Glomerular endothelial cell (primary cell): Measurements from ENCODE around the gene BPIFB6. TPM values are rescaled to one million over a fixed set of nuclear protein-coding genes. Genes with fewer than 3 reads are reported as not detected.

Experiments
- DNase-seq: peaks from one replicate; pipeline ENCODE4 v3.0.0-alpha.2; 2011; ENCODE audit warnings: low read depth, low spot score; ENCODE audit errors: extremely low read depth
- total RNA-seq: library from RNA; depleted of rRNA; stranded (reverse); fragments of >200 nt; gene quantifications from 2 replicates; pipeline ENCODE4 v1.2.3, GENCODE V29; 2015

The BPIFB6 gene
- total RNA-seq, 1 donor from 2014 or later, result not detected

GRCh38 chr20:33000802-33001466 lies 30.5 kb upstream of the BPIFB6 start:
- DNase-seq, result no peak

DNA sequence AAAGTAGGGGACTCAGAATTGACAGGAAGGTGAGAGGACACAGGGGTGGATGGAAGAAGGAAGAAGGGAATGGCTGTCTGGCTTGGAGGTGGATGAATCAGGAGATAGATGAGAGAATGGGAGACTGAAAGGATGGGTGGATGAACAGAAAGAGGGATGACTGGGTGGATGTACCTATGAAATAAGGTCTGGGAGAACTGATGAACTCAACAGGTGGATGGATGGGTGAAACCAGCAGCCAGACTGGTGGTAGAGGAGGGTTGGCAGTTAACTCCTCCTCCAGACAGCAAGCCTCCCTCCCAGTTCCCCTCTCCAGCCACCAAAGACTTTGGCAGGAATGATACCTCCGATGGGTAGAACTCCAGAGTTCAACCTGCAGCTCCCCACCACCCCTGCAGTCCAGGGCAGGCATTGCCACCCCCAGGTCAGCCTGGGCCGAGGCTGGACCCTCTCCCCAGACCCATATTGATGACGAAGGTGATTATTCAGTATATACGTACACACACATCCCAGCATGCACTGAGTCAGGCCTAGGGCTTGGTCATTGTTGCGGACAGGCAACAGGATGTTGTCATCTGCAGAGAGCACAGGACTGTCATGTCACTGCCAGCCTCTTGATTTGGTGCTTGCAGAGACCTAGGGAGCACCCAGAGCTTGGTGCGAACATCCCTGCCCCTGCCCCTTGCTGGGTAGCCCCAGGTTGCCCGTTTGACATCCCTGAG lies 29.2 kb upstream of the BPIFB6 start:
- no peak for DNase-seq

- no peak for DNase-seq
Measured at GRCh38 chr20:33004141-33004751, 27.2 kb upstream of the BPIFB6 start, which contains the start of gene SUN5. Gene SUN5 (minus strand): TSS chr20:33004433. CDS start chr20:33004340, 93 bp downstream.

DNA sequence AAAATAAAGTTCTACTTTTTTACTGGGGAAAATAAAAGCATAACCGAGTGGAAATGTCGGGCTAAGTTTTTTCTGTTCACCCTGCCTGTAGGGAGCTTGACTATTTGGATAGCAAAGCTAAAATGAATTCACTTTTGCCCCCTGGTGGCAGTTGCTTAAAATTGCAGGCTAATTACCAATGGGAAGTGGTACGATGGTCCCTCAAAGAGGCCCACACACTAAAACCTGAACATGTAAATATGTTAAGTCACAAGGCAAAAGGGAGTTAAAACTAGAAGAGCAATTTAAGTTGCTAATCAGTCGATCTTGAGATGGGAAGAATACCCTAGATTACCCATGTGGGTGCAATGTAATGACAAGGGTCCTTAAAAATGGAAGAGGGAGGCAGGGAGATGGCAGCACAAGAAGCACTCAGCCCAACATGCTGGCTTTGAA lies 26.3 kb upstream of the BPIFB6 start:
- DNase-seq, result no peak

DNA sequence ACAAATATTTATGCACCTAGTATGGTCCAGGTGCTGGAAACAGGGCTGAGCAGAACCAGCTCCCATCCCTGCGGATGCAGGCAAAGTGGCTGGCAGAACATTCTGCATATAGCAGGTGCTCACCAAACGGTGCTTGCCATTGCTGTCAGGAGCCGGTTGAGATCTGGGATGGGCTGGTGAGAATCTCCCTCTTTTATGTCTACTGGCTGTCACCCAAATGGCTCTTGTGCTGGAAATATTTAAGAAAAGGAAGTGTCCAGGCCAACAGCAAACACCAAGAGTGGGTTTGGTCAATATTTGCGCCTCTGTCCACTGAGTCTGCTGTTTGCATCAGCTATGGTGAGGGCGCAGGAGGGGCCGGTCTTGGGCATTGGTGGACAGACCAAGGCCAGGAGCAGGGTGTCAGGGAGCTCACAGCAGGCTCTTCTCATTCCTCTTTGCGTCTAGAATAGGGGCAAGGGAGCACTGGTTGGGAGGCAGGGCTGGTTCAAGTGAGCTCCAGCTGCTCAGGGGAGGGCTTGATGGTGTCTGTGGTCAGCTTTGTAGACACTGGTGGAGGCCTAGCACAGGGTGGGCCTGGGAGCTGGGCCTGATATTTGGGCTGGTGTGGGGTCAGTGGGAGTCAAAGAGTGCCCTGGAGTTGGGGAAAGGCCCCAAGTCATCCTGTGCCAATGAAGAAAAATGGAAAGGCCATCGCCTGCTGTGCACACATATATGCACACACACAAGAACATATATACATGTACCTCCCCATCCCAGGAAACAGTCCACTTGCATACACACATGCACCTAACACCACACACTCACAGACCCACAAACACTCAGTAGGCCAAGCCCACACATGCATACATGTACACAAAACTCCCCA lies 25.3 kb upstream of the BPIFB6 start:
- DNase-seq, result no peak

DNA sequence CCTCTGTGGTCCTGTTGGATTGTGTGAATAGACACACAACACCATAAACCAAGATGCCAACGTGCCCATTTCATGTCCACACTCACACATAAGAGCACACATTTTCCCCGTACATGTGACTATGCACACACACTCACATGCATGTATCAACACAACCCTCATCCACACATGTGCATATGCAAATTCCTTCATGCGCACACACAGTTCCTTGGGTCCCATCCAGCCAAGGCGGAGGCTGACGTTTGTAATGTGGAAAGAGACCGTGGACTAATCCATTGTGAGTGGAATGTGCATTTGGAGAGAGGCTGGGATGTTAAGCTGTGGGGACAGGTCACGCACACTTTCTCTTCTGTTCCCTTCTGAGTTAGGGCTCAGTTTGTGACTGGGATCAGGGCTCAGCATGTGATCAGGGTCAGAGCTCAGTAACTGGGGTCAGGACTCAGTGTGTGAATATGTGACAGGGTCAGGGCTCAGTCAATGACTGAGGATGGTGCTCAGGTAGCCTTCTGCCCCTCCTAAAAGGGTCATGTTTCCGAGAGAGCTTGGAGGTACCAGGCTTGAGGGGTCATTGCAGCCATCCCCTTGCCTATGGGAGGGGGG lies 24.6 kb upstream of the BPIFB6 start:
- no peak for DNase-seq

DNA sequence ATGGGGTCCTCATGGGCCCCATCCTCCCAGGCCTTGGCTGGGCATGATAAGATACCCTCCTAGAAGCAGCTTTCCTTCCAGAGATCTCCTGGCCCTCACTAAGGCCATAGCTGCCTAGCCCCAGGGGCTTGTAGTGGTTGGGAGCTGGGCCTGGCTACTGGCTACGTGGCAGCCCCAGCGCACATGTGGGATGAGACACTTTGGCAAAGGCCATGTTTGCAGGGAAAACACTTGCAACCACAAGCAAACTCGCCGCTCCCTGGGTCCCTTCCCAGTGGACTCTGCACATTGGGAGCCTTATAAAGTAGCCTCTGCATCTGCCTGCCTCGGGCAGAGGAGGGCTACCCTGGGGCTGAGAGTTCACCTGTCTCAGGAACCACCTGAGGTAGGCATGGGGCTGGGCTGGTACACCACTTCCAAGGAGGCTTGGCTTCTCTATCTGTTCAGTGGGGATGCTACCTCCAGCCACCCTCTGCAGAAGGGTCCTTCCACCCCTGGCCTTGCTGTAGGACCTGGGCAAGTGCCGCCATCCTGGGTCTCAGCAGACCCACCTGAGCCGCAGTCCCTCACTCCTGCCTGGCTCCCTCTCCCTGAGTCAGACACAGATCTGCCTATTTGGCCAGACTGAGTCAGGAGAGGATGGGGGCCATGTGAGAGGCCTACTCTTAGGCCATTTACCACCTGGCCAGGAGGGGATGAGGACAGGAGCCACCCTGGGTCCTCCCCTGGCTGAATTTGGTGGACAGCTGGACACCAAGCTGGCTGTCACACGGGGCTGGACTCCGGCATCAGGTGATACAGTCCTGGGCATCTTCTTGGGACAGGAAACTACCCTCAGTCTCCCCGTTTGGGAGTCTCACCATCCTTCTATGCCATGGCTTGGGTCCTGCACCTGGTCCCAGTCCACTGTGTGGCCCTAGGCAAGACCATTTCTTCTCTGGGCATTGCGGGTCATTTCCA lies 23.8 kb upstream of the BPIFB6 start, which contains the start of gene BPIFB2:
Gene BPIFB2 (plus strand): TSS at position 329 of the 960 bp plus-strand sequence. CDS start 871 bp downstream, outside the sequence.
- no peak for DNase-seq

DNA sequence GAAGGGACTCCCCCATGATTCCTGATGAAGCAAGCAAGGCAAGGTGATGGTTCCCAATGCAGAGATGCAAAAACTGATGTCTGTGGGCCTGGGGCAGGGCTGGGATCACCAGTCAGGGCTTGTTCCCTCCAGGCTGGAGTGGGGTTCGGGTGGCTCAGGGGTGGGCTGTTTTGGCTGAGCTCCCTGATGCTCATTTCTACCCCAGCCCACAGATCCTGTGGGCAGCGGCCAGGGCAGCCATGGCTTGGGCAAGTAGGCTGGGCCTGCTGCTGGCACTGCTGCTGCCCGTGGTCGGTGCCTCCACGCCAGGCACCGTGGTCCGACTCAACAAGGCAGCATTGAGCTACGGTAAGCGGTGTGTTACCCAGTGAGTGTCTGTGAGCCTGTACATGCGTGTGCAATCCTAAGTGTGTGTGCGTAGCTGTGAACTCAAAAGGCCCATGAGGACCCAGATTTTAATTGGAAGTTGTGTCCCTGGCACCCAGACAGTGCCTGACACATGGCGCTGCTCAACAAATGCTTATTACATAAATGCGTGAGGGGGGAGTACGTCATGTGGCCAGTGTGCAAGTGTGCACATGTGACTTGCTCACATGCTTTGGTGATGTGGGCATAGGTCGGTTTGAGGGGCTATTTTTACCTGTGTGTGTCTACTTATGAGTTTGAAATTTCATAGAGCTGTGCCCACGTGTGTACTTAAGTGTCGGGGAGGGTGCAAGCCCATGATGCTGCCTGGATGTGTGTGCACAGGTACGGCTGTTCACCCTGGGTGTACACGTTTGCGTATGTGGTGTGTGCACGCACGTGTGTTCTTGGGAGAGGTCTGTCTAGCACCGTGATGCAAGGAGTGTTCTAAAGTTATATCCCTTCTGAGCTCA lies 22.9 kb upstream of the BPIFB6 start:
- DNase-seq, result no peak

GRCh38 chr20:33009214-33010132 lies 22.0 kb upstream of the BPIFB6 start:
- no peak for DNase-seq

- DNase-seq, result no peak
Measured at GRCh38 chr20:33010133-33010504, 21.3 kb upstream of the BPIFB6 start.

- DNase-seq, result no peak
Measured at GRCh38 chr20:33010674-33011449, 20.6 kb upstream of the BPIFB6 start.

DNA sequence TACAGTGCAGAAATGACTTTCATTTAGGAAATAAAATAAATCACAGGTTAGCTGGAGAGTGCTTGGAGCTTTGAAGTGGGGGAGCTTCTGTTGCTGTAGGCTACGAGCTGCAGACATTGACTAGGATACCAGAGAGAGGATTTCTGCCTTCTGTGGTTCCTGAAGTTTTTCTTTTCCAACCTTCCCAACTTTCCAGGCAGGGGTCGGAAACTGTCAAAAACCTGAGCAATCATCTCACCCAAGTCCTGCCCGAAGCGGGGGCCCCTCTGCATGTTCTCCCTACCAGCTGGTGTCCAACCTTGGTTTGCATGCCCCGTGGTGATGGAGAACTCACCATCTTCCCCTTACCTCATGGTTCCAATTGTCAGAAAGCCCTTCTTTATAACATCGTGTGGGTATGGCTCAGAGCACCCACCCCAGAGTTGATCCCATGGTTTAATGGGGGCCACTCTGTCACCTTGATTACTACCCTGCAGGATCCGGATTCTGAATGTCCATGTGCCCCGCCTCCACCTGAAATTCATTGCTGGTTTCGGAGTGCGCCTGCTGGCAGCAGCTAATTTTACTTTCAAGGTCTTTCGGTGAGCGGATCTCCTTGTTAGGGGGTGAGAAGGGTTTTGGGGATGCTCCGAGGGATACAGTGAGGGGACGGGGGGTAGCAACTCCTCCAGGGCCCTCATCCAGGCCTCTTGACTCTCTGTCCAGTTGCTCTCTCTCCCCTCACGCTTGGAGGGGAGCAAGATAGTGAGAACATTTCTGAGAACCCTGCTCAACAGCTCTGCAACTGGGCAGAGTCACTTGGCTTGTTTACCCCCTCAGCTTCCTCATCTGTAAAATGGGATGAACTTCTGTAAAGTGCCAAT lies 18.9 kb upstream of the BPIFB6 start:
- no peak for DNase-seq

DNA sequence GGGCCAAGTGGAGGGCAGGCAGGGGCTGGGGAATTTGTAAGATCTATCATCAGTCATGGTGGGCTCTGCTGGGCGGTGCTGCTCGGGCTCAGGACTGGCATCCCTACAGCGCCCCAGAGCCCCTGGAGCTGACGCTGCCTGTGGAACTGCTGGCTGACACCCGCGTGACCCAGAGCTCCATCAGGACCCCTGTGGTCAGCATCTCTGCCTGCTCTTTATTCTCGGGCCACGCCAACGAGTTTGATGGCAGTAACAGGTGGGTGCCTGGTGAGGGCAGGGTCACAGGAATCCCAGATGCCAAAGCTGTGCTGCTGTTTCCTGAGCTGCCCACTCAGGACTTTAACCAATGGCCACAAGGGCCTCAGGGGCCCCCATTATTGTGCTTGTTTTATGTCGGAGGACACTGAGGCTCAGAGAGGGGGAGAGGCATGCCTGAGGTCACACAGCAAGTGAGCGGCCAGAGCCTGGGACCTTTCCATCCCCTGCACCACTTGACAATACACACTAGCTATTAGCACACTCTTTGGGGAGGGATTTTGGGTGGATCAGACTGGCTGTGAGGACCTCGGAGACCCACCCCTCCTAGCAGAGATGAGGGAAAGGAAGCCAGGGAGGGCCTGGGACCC lies 17.6 kb upstream of the BPIFB6 start:
- DNase-seq, result no peak

- DNase-seq, result no peak
Measured at GRCh38 chr20:33014336-33015113, 16.9 kb upstream of the BPIFB6 start.
